Measurements from ENCODE around the gene AGPAT3. TPM values are rescaled to one million over a fixed set of nuclear protein-coding genes. Genes with fewer than 3 reads are reported as not detected.

The AGPAT3 gene
- total and polyA plus RNA-seq, 2 experiments from 2014 or later: 41.0 to 51.2 TPM

GRCh38 chr21:43832158-43832550 is 32.9 kb upstream of the AGPAT3 start:
- WGBS (ENCODE audit: low lambda C conversion rate, missing lambda C conversion rate): 98% methylated on average over 14 of the region's 14 CpGs

DNA sequence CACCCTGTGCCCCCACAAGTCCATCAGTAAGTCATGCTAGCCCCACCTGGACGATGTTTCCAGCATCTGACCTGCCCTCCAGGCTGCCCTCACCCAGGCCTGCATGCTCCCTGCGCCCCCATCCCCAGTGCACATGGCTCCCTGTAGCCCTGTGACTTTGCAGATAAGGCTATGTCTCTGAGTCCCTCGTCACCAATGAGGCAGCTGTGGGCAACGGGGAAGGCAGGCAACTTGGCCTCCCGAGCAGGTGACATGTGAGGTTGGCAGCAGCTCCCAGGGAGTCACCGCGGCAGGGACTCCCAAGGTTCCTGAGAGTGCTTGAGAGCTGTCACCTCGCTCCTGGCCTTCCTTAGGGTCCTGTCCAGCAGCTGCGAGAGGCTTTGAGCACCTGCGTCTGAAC is 32.4 kb upstream of the AGPAT3 start:
- Histone ChIP-seq H3K27me3 (no peaks in the 10 kb centered on the region), H3K36me3 (replicated peaks; ENCODE audit: insufficient read depth, low read depth) (no peaks in the 10 kb centered on the region), H4K20me1 (ENCODE audit: insufficient read depth, poor library complexity, severe bottlenecking) (no peaks in the 10 kb centered on the region), H3K9me3 (ENCODE audit: low read depth) (no peaks in the 10 kb centered on the region), H3K79me2 (no peaks in the 10 kb centered on the region), H3K9me2 (replicated peaks; ENCODE audit: insufficient read depth) (no peaks in the 10 kb centered on the region), H3K4me1 (ENCODE audit: insufficient read depth) (no peaks in the 10 kb centered on the region), H3K4me2 (no peak overlapping the region), H3K4me3 (no peak overlapping the region), H2AFZ (no peak overlapping the region), H3K27ac (no peak overlapping the region)
- TF ChIP-seq, protein P1, sequence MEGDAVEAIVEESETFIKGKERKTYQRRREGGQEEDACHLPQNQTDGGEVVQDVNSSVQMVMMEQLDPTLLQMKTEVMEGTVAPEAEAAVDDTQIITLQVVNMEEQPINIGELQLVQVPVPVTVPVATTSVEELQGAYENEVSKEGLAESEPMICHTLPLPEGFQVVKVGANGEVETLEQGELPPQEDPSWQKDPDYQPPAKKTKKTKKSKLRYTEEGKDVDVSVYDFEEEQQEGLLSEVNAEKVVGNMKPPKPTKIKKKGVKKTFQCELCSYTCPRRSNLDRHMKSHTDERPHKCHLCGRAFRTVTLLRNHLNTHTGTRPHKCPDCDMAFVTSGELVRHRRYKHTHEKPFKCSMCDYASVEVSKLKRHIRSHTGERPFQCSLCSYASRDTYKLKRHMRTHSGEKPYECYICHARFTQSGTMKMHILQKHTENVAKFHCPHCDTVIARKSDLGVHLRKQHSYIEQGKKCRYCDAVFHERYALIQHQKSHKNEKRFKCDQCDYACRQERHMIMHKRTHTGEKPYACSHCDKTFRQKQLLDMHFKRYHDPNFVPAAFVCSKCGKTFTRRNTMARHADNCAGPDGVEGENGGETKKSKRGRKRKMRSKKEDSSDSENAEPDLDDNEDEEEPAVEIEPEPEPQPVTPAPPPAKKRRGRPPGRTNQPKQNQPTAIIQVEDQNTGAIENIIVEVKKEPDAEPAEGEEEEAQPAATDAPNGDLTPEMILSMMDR (IDR thresholded peaks at IDR 0.05; ENCODE audit: poor library complexity): no peak
- TF ChIP-seq EZH2 (IDR thresholded peaks at IDR 0.05; ENCODE audit: borderline replicate concordance): no peak
- no peak for TF ChIP-seq EZH2phosphoT487 (IDR thresholded peaks at IDR 0.05; ENCODE audit: low read depth, severe bottlenecking, unreplicated experiment)
- no peak for DNase-seq (ENCODE audit: low spot score)
- WGBS (ENCODE audit: low lambda C conversion rate, missing lambda C conversion rate): 90% methylated on average over 10 of the region's 10 CpGs

More at GRCh38 chr21:43832158-43832550, 32.9 kb upstream of the AGPAT3 start:
- Histone ChIP-seq H3K9me3 (ENCODE audit: low read depth) (no peaks in the 10 kb centered on the region), H3K27me3 (no peaks in the 10 kb centered on the region), H3K27ac (no peak overlapping the region), H3K4me1 (ENCODE audit: insufficient read depth) (no peaks in the 10 kb centered on the region), H3K4me3 (no peak overlapping the region), H4K20me1 (ENCODE audit: insufficient read depth, poor library complexity, severe bottlenecking) (no peaks in the 10 kb centered on the region), H3K79me2 (no peaks in the 10 kb centered on the region), H3K36me3 (replicated peaks; ENCODE audit: insufficient read depth, low read depth) (no peaks in the 10 kb centered on the region), H2AFZ (no peak overlapping the region), H3K9me2 (replicated peaks; ENCODE audit: insufficient read depth) (no peaks in the 10 kb centered on the region), H3K4me2 (no peak overlapping the region)
- TF ChIP-seq EZH2 (IDR thresholded peaks at IDR 0.05; ENCODE audit: borderline replicate concordance): no peak
- TF ChIP-seq, protein P1 (IDR thresholded peaks at IDR 0.05; ENCODE audit: poor library complexity): no peak
- TF ChIP-seq EZH2phosphoT487 (IDR thresholded peaks at IDR 0.05; ENCODE audit: low read depth, severe bottlenecking, unreplicated experiment): no peak
- no peak for DNase-seq (ENCODE audit: low spot score)

DNA sequence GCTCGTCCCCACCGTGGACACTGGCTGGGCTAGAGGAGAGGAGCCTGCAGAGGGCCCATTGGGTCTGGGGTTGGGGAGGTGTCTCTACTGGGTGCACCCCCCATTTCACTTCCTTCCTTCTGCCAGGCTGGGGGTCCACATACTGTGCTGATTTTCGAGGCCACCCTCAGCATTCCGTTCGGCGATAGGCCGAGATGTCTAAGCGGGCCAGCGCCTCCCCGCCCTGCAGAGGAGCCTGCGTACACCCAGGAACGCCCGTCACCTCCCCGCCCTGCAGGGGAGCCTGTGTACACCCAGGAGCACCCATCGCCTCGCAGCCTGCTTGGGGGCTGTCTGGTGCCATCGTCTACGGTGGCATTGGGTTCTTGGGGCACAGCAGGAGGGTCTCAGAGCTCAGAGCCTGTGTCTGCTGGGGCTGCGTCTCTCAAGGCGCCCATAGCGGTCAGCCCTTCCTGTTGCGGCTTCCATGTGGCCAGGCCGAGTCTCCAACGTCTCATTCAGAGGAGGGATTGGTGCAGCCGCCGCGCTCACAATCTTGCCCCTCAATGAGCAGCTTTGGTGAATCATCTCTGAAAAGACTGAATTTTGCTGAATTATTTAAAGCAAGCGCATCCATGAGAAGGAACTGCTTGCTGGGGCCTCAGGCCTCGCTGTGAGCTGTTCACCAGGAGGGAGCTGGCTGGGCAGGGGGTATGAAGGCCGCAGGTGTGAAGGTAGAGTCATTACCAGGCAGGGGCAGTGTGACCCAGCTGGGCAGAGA is 30.7 kb upstream of the AGPAT3 start:
- H3K27me3 ChIP-seq: no peaks in the 10 kb centered on the region
- WGBS (ENCODE audit: low lambda C conversion rate, missing lambda C conversion rate): 94% methylated on average over 30 of the region's 30 CpGs
- no peaks in the 10 kb centered on the region for H3K36me3 ChIP-seq (replicated peaks; ENCODE audit: insufficient read depth, low read depth)
- no peaks in the 10 kb centered on the region for H4K20me1 ChIP-seq (ENCODE audit: insufficient read depth, poor library complexity, severe bottlenecking)
- no peak overlapping the region for H3K4me3 ChIP-seq
- TF ChIP-seq, protein P1 (IDR thresholded peaks at IDR 0.05; ENCODE audit: poor library complexity): no peak
- TF ChIP-seq EZH2phosphoT487 (IDR thresholded peaks at IDR 0.05; ENCODE audit: low read depth, severe bottlenecking, unreplicated experiment): no peak
- H3K9me3 ChIP-seq (ENCODE audit: low read depth): no peaks in the 10 kb centered on the region
- no peak for DNase-seq (ENCODE audit: low spot score)
- H2AFZ ChIP-seq: no peak overlapping the region
- no peaks in the 10 kb centered on the region for H3K9me2 ChIP-seq (replicated peaks; ENCODE audit: insufficient read depth)
- no peaks in the 10 kb centered on the region for H3K79me2 ChIP-seq
- H3K4me2 ChIP-seq: no peak overlapping the region
- H3K4me1 ChIP-seq (ENCODE audit: insufficient read depth): no peaks in the 10 kb centered on the region
- H3K27ac ChIP-seq: no peak overlapping the region

Data from hepatocyte (in vitro differentiated cells).